K562 (cell line): Measurements from ENCODE around the gene PPP1R16B. TPM values are rescaled to one million over a fixed set of nuclear protein-coding genes. Genes with fewer than 3 reads are reported as not detected.

Source experiments
- ATAC-seq: fragments of 200-7000 bp; cut with Tn5 transposase; 3 replicates; pipeline ENCODE4 v1.9.1; 2020; ENCODE audit warnings: moderate library complexity
- BruUV-seq: library from RNA; stranded (reverse); fragments of 400-500 nt; replicated peaks from 2 replicates; lab custom pipeline; 2021; lab: Mats Ljungman, UMichigan
- CTCF ChIA-PET: fragments of 300-600 bp; formaldehyde crosslinking; extraction: SDS; loops from one replicate; lab custom pipeline; 2021; ENCODE audit warnings: low intra/inter-chr PET ratio; lab: Yijun Ruan, JAX
- POLR2A ChIA-PET: fragments of 300-600, 350-650 bp; sonication (Branson Sonifier 250); formaldehyde crosslinking; extraction: SDS; loops from one replicate; lab custom pipeline; 2021; ENCODE audit warnings: antibody characterized with exemption, inconsistent platforms; lab: Yijun Ruan, JAX
- DNase-seq, 4 experiments: peaks; one replicate each; pipeline versions ENCODE4 v3.0.0 to v3.0.0-alpha.2; 2011 to 2018; ENCODE audit warnings: low spot score in 3 of 4, mixed read lengths in 3 of 4; ENCODE audit errors: extremely low read depth in 1 of 4
- FAIRE-seq: peaks from 2 replicates; lab custom pipeline; 2011; peaks lifted over from hg19 to GRCh38; lab: Jason Lieb, UNC
- H2AFZ ChIP-seq: 2 replicates; pipeline ENCODE4 v1.6.0; 2011; ENCODE audit warnings: low read depth, low read length, control low read depth, inconsistent platforms
- H3K27ac ChIP-seq: fragments of 200-600 bp; 3 replicates; pipeline ENCODE4 v1.8.0; 2011; ENCODE audit warnings: low read depth, mild to moderate bottlenecking, control low read depth, inconsistent platforms, low read length, moderate library complexity, mixed read lengths; ENCODE audit errors: extremely low read depth
- H3K27me3 ChIP-seq, 2 experiments: fragments of 300-600 bp in 1 of 2; 2 replicates in 1 of 2; 3 replicates in 1 of 2; pipeline versions ENCODE4 v1.6.0 to v1.8.0; 2011; ENCODE audit warnings: inconsistent platforms in 2 of 2, low read length in 2 of 2, mild to moderate bottlenecking in 1 of 2, mixed read lengths in 1 of 2, moderate library complexity in 1 of 2; ENCODE audit not compliant: control insufficient read depth in 2 of 2, insufficient read depth in 2 of 2
- H3K36me3 ChIP-seq: fragments of 300-600 bp; 3 replicates; pipeline ENCODE4 v1.8.0; 2011; ENCODE audit warnings: mild to moderate bottlenecking, low read length, inconsistent platforms; ENCODE audit not compliant: control insufficient read depth, insufficient read depth
- H3K4me1 ChIP-seq, 2 experiments: fragments of 200-600 bp in 1 of 2; replicated peaks in 1 of 2; 2 replicates in 1 of 2; 3 replicates in 1 of 2; pipeline versions ENCODE4 v1.5.1 to v1.8.0; 2011; ENCODE audit warnings: inconsistent platforms in 2 of 2, low read length in 2 of 2, mild to moderate bottlenecking in 1 of 2, mixed read lengths in 1 of 2, moderate library complexity in 1 of 2; ENCODE audit not compliant: control insufficient read depth in 2 of 2, insufficient read depth in 2 of 2
- H3K4me2 ChIP-seq: 2 replicates; pipeline ENCODE4 v1.6.1; 2011; ENCODE audit warnings: low read length, control low read depth, inconsistent platforms, mixed read lengths; ENCODE audit not compliant: insufficient read depth
- H3K4me3 ChIP-seq: fragments of 200-600 bp; sonication (generic), shearing (Covaris generic); 2 replicates; pipeline ENCODE4 v1.5.1; 2016; ENCODE audit warnings: control low read depth, inconsistent platforms
- H3K79me2 ChIP-seq: fragments of 200-600 bp; 3 replicates; pipeline ENCODE4 v1.8.0; 2011; ENCODE audit warnings: low read length, inconsistent platforms; ENCODE audit not compliant: control insufficient read depth, insufficient read depth
- H3K9ac ChIP-seq, 2 experiments: 2 replicates each; pipeline versions ENCODE4 v1.6.0 to v1.6.1; 2011; ENCODE audit warnings: low read depth in 2 of 2, low read length in 2 of 2, control low read depth in 1 of 2, inconsistent platforms in 1 of 2, mild to moderate bottlenecking in 1 of 2, mixed read lengths in 1 of 2; ENCODE audit not compliant: insufficient read depth in 1 of 2
- H3K9me1 ChIP-seq: one replicate; pipeline ENCODE4 v1.6.0; 2011; ENCODE audit warnings: inconsistent platforms, mild to moderate bottlenecking, low read length, moderate library complexity; ENCODE audit not compliant: control insufficient read depth, insufficient read depth
- H3K9me3 ChIP-seq: replicated peaks from 2 replicates; pipeline ENCODE4 v1.5.1; 2011; ENCODE audit warnings: low read depth, low read length, inconsistent platforms; ENCODE audit not compliant: control insufficient read depth, insufficient read depth
- H4K20me1 ChIP-seq: replicated peaks from 2 replicates; pipeline ENCODE4 v1.6.1; 2011; ENCODE audit warnings: low read length, inconsistent platforms, mixed read lengths; ENCODE audit not compliant: control insufficient read depth, insufficient read depth
- CEBPG ChIP-seq, 3 experiments: fragments of 200-800 bp in 1 of 3; sonication (Bioruptor generic) in 1 of 3; sonication (generic) in 1 of 3; formaldehyde crosslinking in 1 of 3; IDR thresholded peaks in 2 of 3; conservative IDR thresholded peaks in 1 of 3; 2 replicates each; pipeline versions ENCODE4 v1.6.1 to v1.8.0; 2016 to 2022; ENCODE audit warnings: missing compliant biosample characterization in 2 of 3, missing genetic modification characterization in 2 of 3, mild to moderate bottlenecking in 1 of 3, missing genetic modification reagents in 1 of 3
- PCBP1 ChIP-seq: fragments of 200-400 bp; formaldehyde crosslinking; IDR thresholded peaks from 2 replicates; pipeline ENCODE4 v1.6.1; 2018; ENCODE audit warnings: mild to moderate bottlenecking, low read depth, low read length; ENCODE audit not compliant: poor library complexity, severe bottlenecking
- WGBS: fragments of 100-300 bp; shearing (Covaris generic); methylation state at CpG from one replicate; pipeline ENCODE4 v1.1.6; 2016; ENCODE audit warnings: low coverage, mixed read lengths; ENCODE audit not compliant: insufficient coverage; ENCODE audit errors: missing lambda C conversion rate; 5-methylcytosine and 5-hydroxymethylcytosine counted together
- in situ Hi-C: fragments of 300-500 bp; cut with MboI; formaldehyde crosslinking; loops from 4 replicates; pipeline ENCODE4 v1.15.0; 2018; ENCODE audit warnings: inconsistent platforms, mixed read lengths
- intact Hi-C: fragments of 100-400 bp; cut with micrococcal nuclease; formaldehyde crosslinking; loops from 2 replicates; pipeline ENCODE4 v1.14.2; 2022
- polyA plus RNA-seq, 8 experiments: library from polyadenylated mRNA; depleted of rRNA in 4 of 8; stranded (reverse) in 5 of 8; unstranded in 3 of 8; fragments of >200 nt; fragmentation: Nextera tagmentation in 2 of 8; fragmentation: Illumina TruSeq in 1 of 8; extraction: Ambion mirVana in 2 of 8; extraction: Trizol in 1 of 8; gene quantifications; 2 replicates each; pipeline versions ENCODE4 v1.2.1 to v1.2.3, GENCODE V29; 2011 to 2014; ENCODE audit warnings: inconsistent platforms in 1 of 8, missing spikeins in 1 of 8
- total RNA-seq, 7 experiments: library from RNA; depleted of rRNA in 6 of 7; stranded (reverse); fragments of >200 nt in 6 of 7; fragmentation: Illumina TruSeq in 2 of 7; extraction: Trizol in 2 of 7; gene quantifications; 2 replicates each; pipeline versions ENCODE4 v1.2.1 to v1.2.3, GENCODE V29; 2011 to 2021; ENCODE audit warnings: low replicate concordance in 1 of 7
- TF ChIP-seq, protein P1 (sequence below): fragments of 450-650 bp; IDR thresholded peaks from 2 replicates; pipeline ENCODE4 v1.6.1; 2016; ENCODE audit warnings: mild to moderate bottlenecking, moderate library complexity

Gene PPP1R16B
- total and polyA plus RNA-seq, 9 of the 15 experiments (the other 6 are each of a cell fraction or from before 2014, with no cell fraction given): 1.5 to 11.5 (median 6.8) TPM

DNA sequence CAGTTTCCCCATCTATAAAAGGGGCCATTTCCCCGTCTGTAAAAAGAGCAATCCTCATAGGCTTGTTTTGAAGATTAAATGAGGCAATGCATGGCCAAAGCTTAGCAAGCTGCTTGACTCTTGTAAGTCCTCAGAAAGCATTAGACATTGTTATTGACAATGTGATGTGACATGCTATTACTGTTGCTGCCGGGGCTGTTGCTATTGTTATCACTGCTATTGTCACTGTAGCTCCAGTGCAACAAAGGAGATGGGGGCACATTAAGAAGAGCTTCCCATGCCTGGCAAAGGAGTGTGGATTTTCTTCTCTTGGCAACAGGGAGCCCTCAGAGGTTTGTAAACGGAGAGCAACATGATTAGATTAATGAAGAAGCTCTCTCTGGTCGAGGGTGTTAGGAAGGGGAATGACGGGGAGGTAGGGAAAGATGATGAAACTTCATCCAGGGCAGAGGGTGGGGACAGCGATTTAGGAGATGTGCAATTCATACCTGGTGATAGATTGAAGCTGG lies 87.6 kb downstream of the PPP1R16B start:
- Histone ChIP-seq H3K27ac (no peak overlapping the region), H2AFZ (no peak overlapping the region), H3K79me2 (no peaks in the 10 kb centered on the region), H3K4me3 (no peak overlapping the region), H3K36me3 (no peaks in the 10 kb centered on the region), H3K9me3 (no peaks in the 10 kb centered on the region), H3K9ac (no peak overlapping the region), H3K9me1 (peaks cover 9% of the 10 kb centered on the region), H3K4me1 (peaks cover 23 to 34% of the 10 kb centered on the region in 2 experiments), H3K27me3 (no peaks in the 10 kb centered on the region), H3K4me2 (no peak overlapping the region), H4K20me1 (peaks cover 10% of the 10 kb centered on the region)
- no peak for DNase-seq
- intact Hi-C loops: loop anchor here (5.0 kb wide), 5 partner anchors 86 to 246 kb away; partner anchors contain the start of gene PPP1R16B
- WGBS: 22% methylated on average over 6 of the region's 6 CpGs
- TF ChIP-seq, protein P1, sequence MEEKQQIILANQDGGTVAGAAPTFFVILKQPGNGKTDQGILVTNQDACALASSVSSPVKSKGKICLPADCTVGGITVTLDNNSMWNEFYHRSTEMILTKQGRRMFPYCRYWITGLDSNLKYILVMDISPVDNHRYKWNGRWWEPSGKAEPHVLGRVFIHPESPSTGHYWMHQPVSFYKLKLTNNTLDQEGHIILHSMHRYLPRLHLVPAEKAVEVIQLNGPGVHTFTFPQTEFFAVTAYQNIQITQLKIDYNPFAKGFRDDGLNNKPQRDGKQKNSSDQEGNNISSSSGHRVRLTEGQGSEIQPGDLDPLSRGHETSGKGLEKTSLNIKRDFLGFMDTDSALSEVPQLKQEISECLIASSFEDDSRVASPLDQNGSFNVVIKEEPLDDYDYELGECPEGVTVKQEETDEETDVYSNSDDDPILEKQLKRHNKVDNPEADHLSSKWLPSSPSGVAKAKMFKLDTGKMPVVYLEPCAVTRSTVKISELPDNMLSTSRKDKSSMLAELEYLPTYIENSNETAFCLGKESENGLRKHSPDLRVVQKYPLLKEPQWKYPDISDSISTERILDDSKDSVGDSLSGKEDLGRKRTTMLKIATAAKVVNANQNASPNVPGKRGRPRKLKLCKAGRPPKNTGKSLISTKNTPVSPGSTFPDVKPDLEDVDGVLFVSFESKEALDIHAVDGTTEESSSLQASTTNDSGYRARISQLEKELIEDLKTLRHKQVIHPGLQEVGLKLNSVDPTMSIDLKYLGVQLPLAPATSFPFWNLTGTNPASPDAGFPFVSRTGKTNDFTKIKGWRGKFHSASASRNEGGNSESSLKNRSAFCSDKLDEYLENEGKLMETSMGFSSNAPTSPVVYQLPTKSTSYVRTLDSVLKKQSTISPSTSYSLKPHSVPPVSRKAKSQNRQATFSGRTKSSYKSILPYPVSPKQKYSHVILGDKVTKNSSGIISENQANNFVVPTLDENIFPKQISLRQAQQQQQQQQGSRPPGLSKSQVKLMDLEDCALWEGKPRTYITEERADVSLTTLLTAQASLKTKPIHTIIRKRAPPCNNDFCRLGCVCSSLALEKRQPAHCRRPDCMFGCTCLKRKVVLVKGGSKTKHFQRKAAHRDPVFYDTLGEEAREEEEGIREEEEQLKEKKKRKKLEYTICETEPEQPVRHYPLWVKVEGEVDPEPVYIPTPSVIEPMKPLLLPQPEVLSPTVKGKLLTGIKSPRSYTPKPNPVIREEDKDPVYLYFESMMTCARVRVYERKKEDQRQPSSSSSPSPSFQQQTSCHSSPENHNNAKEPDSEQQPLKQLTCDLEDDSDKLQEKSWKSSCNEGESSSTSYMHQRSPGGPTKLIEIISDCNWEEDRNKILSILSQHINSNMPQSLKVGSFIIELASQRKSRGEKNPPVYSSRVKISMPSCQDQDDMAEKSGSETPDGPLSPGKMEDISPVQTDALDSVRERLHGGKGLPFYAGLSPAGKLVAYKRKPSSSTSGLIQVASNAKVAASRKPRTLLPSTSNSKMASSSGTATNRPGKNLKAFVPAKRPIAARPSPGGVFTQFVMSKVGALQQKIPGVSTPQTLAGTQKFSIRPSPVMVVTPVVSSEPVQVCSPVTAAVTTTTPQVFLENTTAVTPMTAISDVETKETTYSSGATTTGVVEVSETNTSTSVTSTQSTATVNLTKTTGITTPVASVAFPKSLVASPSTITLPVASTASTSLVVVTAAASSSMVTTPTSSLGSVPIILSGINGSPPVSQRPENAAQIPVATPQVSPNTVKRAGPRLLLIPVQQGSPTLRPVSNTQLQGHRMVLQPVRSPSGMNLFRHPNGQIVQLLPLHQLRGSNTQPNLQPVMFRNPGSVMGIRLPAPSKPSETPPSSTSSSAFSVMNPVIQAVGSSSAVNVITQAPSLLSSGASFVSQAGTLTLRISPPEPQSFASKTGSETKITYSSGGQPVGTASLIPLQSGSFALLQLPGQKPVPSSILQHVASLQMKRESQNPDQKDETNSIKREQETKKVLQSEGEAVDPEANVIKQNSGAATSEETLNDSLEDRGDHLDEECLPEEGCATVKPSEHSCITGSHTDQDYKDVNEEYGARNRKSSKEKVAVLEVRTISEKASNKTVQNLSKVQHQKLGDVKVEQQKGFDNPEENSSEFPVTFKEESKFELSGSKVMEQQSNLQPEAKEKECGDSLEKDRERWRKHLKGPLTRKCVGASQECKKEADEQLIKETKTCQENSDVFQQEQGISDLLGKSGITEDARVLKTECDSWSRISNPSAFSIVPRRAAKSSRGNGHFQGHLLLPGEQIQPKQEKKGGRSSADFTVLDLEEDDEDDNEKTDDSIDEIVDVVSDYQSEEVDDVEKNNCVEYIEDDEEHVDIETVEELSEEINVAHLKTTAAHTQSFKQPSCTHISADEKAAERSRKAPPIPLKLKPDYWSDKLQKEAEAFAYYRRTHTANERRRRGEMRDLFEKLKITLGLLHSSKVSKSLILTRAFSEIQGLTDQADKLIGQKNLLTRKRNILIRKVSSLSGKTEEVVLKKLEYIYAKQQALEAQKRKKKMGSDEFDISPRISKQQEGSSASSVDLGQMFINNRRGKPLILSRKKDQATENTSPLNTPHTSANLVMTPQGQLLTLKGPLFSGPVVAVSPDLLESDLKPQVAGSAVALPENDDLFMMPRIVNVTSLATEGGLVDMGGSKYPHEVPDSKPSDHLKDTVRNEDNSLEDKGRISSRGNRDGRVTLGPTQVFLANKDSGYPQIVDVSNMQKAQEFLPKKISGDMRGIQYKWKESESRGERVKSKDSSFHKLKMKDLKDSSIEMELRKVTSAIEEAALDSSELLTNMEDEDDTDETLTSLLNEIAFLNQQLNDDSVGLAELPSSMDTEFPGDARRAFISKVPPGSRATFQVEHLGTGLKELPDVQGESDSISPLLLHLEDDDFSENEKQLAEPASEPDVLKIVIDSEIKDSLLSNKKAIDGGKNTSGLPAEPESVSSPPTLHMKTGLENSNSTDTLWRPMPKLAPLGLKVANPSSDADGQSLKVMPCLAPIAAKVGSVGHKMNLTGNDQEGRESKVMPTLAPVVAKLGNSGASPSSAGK: no peak
- TF ChIP-seq CEBPG (CRISPR knock-in tag; IDR thresholded peaks at IDR 0.05): no peak
- peak in 1 of 2 experiments; percentile 60; a peak in 1 of 4 replicates for TF ChIP-seq CEBPG (tag; conservative IDR thresholded peaks at IDR 0.05 in 1 of 2, IDR thresholded peaks at IDR 0.05 in 1 of 2)
- TF ChIP-seq PCBP1: no peak
- BruUV-seq: no TSS peak
- FAIRE-seq: no peak
- CTCF ChIA-PET: interaction anchor here (0.6 to 2.4 kb wide), 4 partner anchors 102 to 243 kb away, joined by 3 to 12 read pairs (median 4); no protein-coding TSS in a partner anchor
- ATAC-seq: no peak
- POLR2A ChIA-PET: interaction anchor here (0.6 to 1.1 kb wide), 4 partner anchors 13 to 629 kb away, joined by 3 to 5 read pairs (median 4); no protein-coding TSS in a partner anchor
- in situ Hi-C loops: loop anchor here (10.0 kb wide), 1 partner anchor 248 kb away; no protein-coding TSS in a partner anchor
